D341Med (cell line): ENCODE data around the gene SLC25A30.
A peak's percentile ranks its signal among the peaks of the same experiment; 100 is the strongest.
"Not testable (repeated sequence)": the region's sequence is repeated elsewhere in the genome, so short reads cannot be mapped to it uniquely, and the experiment has no call there.

ENCODE experiments used
- DNase-seq: peaks from one replicate; pipeline ENCODE4 v3.0.0; 2012; ENCODE audit warnings: low spot score

The SLC25A30 gene

GRCh38 chr13:45432737-45433380, 14.7 kb upstream of the SLC25A30 start:
- no peak for DNase-seq

GRCh38 chr13:45426056-45426841, 8.1 kb upstream of the SLC25A30 start:
- not testable (repeated sequence) for DNase-seq

- DNase-seq, result no peak
These were observed 4.6 kb upstream of the SLC25A30 start for GRCh38 chr13:45422731-45423292.

- no peak for DNase-seq
These were observed 1.8 kb upstream of the SLC25A30 start for GRCh38 chr13:45419945-45420344.

- DNase-seq, result not testable (repeated sequence)
These were observed 1.2 kb upstream of the SLC25A30 start for GRCh38 chr13:45419389-45419788.

- DNase-seq, result no peak
These were observed 1.6 kb downstream of the SLC25A30 start for GRCh38 chr13:45416516-45417128.

- no peak for DNase-seq
These were observed 3.1 kb downstream of the SLC25A30 start for GRCh38 chr13:45415112-45415511.

- DNase-seq, result no peak
These were observed 4.3 kb downstream of the SLC25A30 start for GRCh38 chr13:45413826-45414307.

GRCh38 chr13:45412274-45413049, 5.7 kb downstream of the SLC25A30 start:
- no peak for DNase-seq

- no peak for DNase-seq
These were observed 6.5 kb downstream of the SLC25A30 start for GRCh38 chr13:45411631-45412030.

GRCh38 chr13:45411221-45411620, 7.0 kb downstream of the SLC25A30 start:
- no peak for DNase-seq

GRCh38 chr13:45410466-45410865, 7.7 kb downstream of the SLC25A30 start:
- no peak for DNase-seq

GRCh38 chr13:45410001-45410400, 8.2 kb downstream of the SLC25A30 start:
- no peak for DNase-seq

- DNase-seq, result no peak
These were observed 11.8 kb downstream of the SLC25A30 start for GRCh38 chr13:45406421-45406820.

GRCh38 chr13:45403081-45403480, 15.1 kb downstream of the SLC25A30 start:
- DNase-seq, result no peak

GRCh38 chr13:45402641-45403040, 15.5 kb downstream of the SLC25A30 start:
- DNase-seq, result no peak

- DNase-seq, result no peak
These were observed 16.9 kb downstream of the SLC25A30 start for GRCh38 chr13:45401314-45401713.

- no peak for DNase-seq
These were observed 19.3 kb downstream of the SLC25A30 start for GRCh38 chr13:45398877-45399276.

- no peak for DNase-seq
These were observed 21.6 kb downstream of the SLC25A30 start for GRCh38 chr13:45396533-45397095.

- DNase-seq, result peak; percentile 76
These were observed 24.1 kb downstream of the SLC25A30 start for GRCh38 chr13:45393941-45394570.

GRCh38 chr13:45392811-45393210, 25.4 kb downstream of the SLC25A30 start:
- no peak for DNase-seq
